ENCODE data around the gene CFAP221. TPM values are rescaled to one million over a fixed set of nuclear protein-coding genes. Genes with fewer than 3 reads are reported as not detected.

CFAP221 gene
- total RNA-seq, 1 donor from 2014 or later = not detected

GRCh38 chr2:119684518-119684917 is 140.3 kb downstream of the CFAP221 start:
- Histone ChIP-seq H3K27ac (no peak overlapping the region), H3K36me3 (peaks cover 13 to 27% of the 10 kb centered on the region in 2 donors), H3K27me3 (no peaks in the 10 kb centered on the region), H3K4me3 (no peak overlapping the region), H3K9me3 (no peaks in the 10 kb centered on the region), H3K4me1 (peaks cover 4 to 6% of the 10 kb centered on the region in 2 donors)
- no peak for DNase-seq (ENCODE audit: low spot score in 2 of 2)
- intact Hi-C loops (cut with DNase I) = no loop called here
- TF ChIP-seq CTCF (IDR thresholded peaks at IDR 0.05) = no peak

- Histone ChIP-seq H3K27ac (no peak overlapping the region), H3K4me3 (no peak overlapping the region), H3K9me3 (no peaks in the 10 kb centered on the region), H3K27me3 (no peaks in the 10 kb centered on the region), H3K36me3 (peaks cover 13 to 19% of the 10 kb centered on the region in 2 donors), H3K4me1 (no peaks in the 10 kb centered on the region)
- intact Hi-C loops (cut with DNase I) = no loop called here
- no peak for TF ChIP-seq CTCF (IDR thresholded peaks at IDR 0.05)
- no peak for DNase-seq (ENCODE audit: low spot score in 2 of 2)
Observed at GRCh38 chr2:119688616-119689015, 144.4 kb downstream of the CFAP221 start.

- TF ChIP-seq CTCF (IDR thresholded peaks at IDR 0.05) = no peak
- intact Hi-C loops (cut with DNase I) = no loop called here
- Histone ChIP-seq H3K9me3 (no peaks in the 10 kb centered on the region), H3K27ac (no peak overlapping the region), H3K4me3 (no peak overlapping the region), H3K36me3 (peaks cover 13 to 19% of the 10 kb centered on the region in 2 donors), H3K27me3 (no peaks in the 10 kb centered on the region), H3K4me1 (no peaks in the 10 kb centered on the region)
- DNase-seq (ENCODE audit: low spot score in 2 of 2) = no peak
Observed at GRCh38 chr2:119689218-119689617, 145.0 kb downstream of the CFAP221 start.

GRCh38 chr2:119691189-119691588 is 146.9 kb downstream of the CFAP221 start:
- no peak overlapping the region for H3K27ac ChIP-seq
- peaks cover 13 to 17% of the 10 kb centered on the region in 2 donors for H3K36me3 ChIP-seq
- no peak overlapping the region for H3K4me3 ChIP-seq
- no peaks in the 10 kb centered on the region for H3K4me1 ChIP-seq
- TF ChIP-seq CTCF (IDR thresholded peaks at IDR 0.05) = no peak
- no peaks in the 10 kb centered on the region for H3K9me3 ChIP-seq
- DNase-seq (ENCODE audit: low spot score in 2 of 2) = no peak
- intact Hi-C loops (cut with DNase I) = no loop called here
- no peaks in the 10 kb centered on the region for H3K27me3 ChIP-seq

GRCh38 chr2:119691651-119692245 is 147.5 kb downstream of the CFAP221 start:
- Histone ChIP-seq H3K4me1 (no peaks in the 10 kb centered on the region), H3K4me3 (no peak overlapping the region), H3K27ac (no peak overlapping the region), H3K9me3 (no peaks in the 10 kb centered on the region), H3K36me3 (peaks cover 11 to 13% of the 10 kb centered on the region in 2 donors), H3K27me3 (no peaks in the 10 kb centered on the region)
- TF ChIP-seq CTCF (IDR thresholded peaks at IDR 0.05) = no peak
- DNase-seq (ENCODE audit: low spot score in 2 of 2) = no peak
- intact Hi-C loops (cut with DNase I) = no loop called here

- Histone ChIP-seq H3K36me3 (peaks cover 6 to 13% of the 10 kb centered on the region in 2 donors), H3K27me3 (no peaks in the 10 kb centered on the region), H3K9me3 (no peaks in the 10 kb centered on the region), H3K4me3 (no peak overlapping the region), H3K27ac (no peak overlapping the region), H3K4me1 (no peaks in the 10 kb centered on the region)
- no peak for DNase-seq (ENCODE audit: low spot score in 2 of 2)
- TF ChIP-seq CTCF (IDR thresholded peaks at IDR 0.05) = no peak
- intact Hi-C loops (cut with DNase I) = no loop called here
Observed at GRCh38 chr2:119692310-119692709, 148.1 kb downstream of the CFAP221 start.

Data from ascending aorta (tissue), 2 donors.